Amygdala (tissue), 56 donors: Measurements from ENCODE around the gene ARHGAP26.
A peak's percentile ranks its signal among the peaks of the same experiment; 100 is the strongest.

ENCODE experiments used
- DNase-seq, 56 donors: peaks; one replicate each; lab custom pipeline; 2025; lab: John Stamatoyannopoulos, UW

The ARHGAP26 gene

GRCh38 chr5:142826741-142827492 is 56.7 kb downstream of the ARHGAP26 start:
- DNase-seq = no peak

GRCh38 chr5:142827934-142828576 is 57.9 kb downstream of the ARHGAP26 start:
- no peak for DNase-seq

- no peak for DNase-seq
These were observed 58.8 kb downstream of the ARHGAP26 start for GRCh38 chr5:142828797-142829535.

GRCh38 chr5:142829801-142830220 is 59.6 kb downstream of the ARHGAP26 start:
- DNase-seq = no peak

GRCh38 chr5:142830241-142831008 is 60.2 kb downstream of the ARHGAP26 start:
- no peak for DNase-seq

- DNase-seq = no peak
These were observed 60.8 kb downstream of the ARHGAP26 start for GRCh38 chr5:142831009-142831383.

GRCh38 chr5:142832263-142832662 is 62.1 kb downstream of the ARHGAP26 start:
- DNase-seq = no peak

- DNase-seq = no peak
These were observed 63.6 kb downstream of the ARHGAP26 start for GRCh38 chr5:142833517-142834449.

- no peak for DNase-seq
These were observed 64.3 kb downstream of the ARHGAP26 start for GRCh38 chr5:142834504-142834903.

- DNase-seq = no peak
These were observed 65.4 kb downstream of the ARHGAP26 start for GRCh38 chr5:142835540-142835939.

- no peak for DNase-seq
These were observed 65.9 kb downstream of the ARHGAP26 start for GRCh38 chr5:142836048-142836447.

- peak in 3 of 56 donors; percentile 8 to 28 (median 24) for DNase-seq
These were observed 67.0 kb downstream of the ARHGAP26 start for GRCh38 chr5:142837081-142837725.

GRCh38 chr5:142838845-142839244 is 68.7 kb downstream of the ARHGAP26 start:
- DNase-seq = no peak

GRCh38 chr5:142839711-142840346 is 69.7 kb downstream of the ARHGAP26 start:
- DNase-seq = peak in 9 of 56 donors; percentile 13 to 49 (median 23)

- no peak for DNase-seq
These were observed 70.4 kb downstream of the ARHGAP26 start for GRCh38 chr5:142840575-142840974.

GRCh38 chr5:142841511-142842265 is 71.5 kb downstream of the ARHGAP26 start:
- DNase-seq = peak in 2 of 56 donors; percentile 14 to 24
